OCI-LY1 (cell line): ENCODE results near the gene MPZL3.

Experiments
- H2AFZ ChIP-seq: fragments of 200-600 bp; sonication (generic), shearing (Covaris generic); 2 replicates; pipeline ENCODE4 v1.6.0; 2014; ENCODE audit warnings: antibody characterized with exemption, mild to moderate bottlenecking, low read length
- H3F3A ChIP-seq: fragments of 200-600 bp; sonication (generic), shearing (Covaris generic); 2 replicates; pipeline ENCODE4 v1.6.0; 2014; ENCODE audit warnings: mild to moderate bottlenecking, antibody characterized with exemption, low read length, moderate library complexity; ENCODE audit not compliant: insufficient read depth
- H3K27ac ChIP-seq: fragments of 200-600 bp; sonication (generic); 2 replicates; pipeline ENCODE4 v1.5.1; 2014; ENCODE audit warnings: low read length, mixed run types, mild to moderate bottlenecking, low read depth; ENCODE audit not compliant: poor library complexity, severe bottlenecking
- H3K27me3 ChIP-seq: fragments of 200-600 bp; sonication (generic); 2 replicates; pipeline ENCODE4 v1.6.0; 2014; ENCODE audit warnings: antibody characterized with exemption, mild to moderate bottlenecking, low read length, moderate library complexity; ENCODE audit not compliant: insufficient read depth
- H3K36me3 ChIP-seq: fragments of 200-600 bp; sonication (generic); 2 replicates; pipeline ENCODE4 v1.6.1; 2014; ENCODE audit warnings: mild to moderate bottlenecking, antibody characterized with exemption, low read length, moderate library complexity, mixed read lengths; ENCODE audit not compliant: insufficient read depth
- H3K4me1 ChIP-seq: fragments of 200-600 bp; sonication (generic); 2 replicates; pipeline ENCODE4 v1.5.1; 2014; ENCODE audit warnings: mild to moderate bottlenecking, low read length, moderate library complexity; ENCODE audit not compliant: insufficient read depth, severe bottlenecking
- H3K4me2 ChIP-seq: fragments of 200-600 bp; sonication (generic), shearing (Covaris generic); 2 replicates; pipeline ENCODE4 v1.6.1; 2014; ENCODE audit warnings: low read length
- H3K4me3 ChIP-seq: fragments of 200-600 bp; sonication (generic); 2 replicates; pipeline ENCODE4 v1.5.1; 2014; ENCODE audit warnings: low read length, low read depth, mild to moderate bottlenecking, mixed read lengths; ENCODE audit not compliant: poor library complexity, severe bottlenecking
- H3K79me2 ChIP-seq: fragments of 200-600 bp; shearing (Covaris generic); 2 replicates; pipeline ENCODE4 v1.6.1; 2016; ENCODE audit warnings: mixed run types, low read length, mixed read lengths; ENCODE audit not compliant: insufficient read depth
- H3K9ac ChIP-seq: fragments of 200-600 bp; sonication (generic), shearing (Covaris generic); 2 replicates; pipeline ENCODE4 v1.6.1; 2014; ENCODE audit warnings: mild to moderate bottlenecking, low read length, mixed read lengths
- H3K9me2 ChIP-seq: fragments of 200-600 bp; sonication (generic), shearing (Covaris generic); 2 replicates; pipeline ENCODE4 v1.6.1; 2014; ENCODE audit warnings: low read depth, mild to moderate bottlenecking, low read length, mixed read lengths
- H3K9me3 ChIP-seq: fragments of 200-600 bp; shearing (Covaris generic); 2 replicates; pipeline ENCODE4 v1.6.1; 2014; ENCODE audit warnings: low read length, mixed read lengths
- H4K20me1 ChIP-seq: fragments of 200-600 bp; sonication (generic), shearing (Covaris generic); 2 replicates; pipeline ENCODE4 v1.6.0; 2016; ENCODE audit warnings: mild to moderate bottlenecking, low read length; ENCODE audit not compliant: insufficient read depth
- CTCF ChIP-seq: fragments of 200-600 bp; sonication (generic), shearing (Covaris generic); IDR thresholded peaks from 2 replicates; pipeline ENCODE4 v1.5.1; 2017; ENCODE audit warnings: mild to moderate bottlenecking, antibody characterized with exemption, low read length, moderate library complexity, mixed read lengths
- EZH2 ChIP-seq: fragments of 200-600 bp; sonication (generic), shearing (Covaris generic); IDR thresholded peaks from 2 replicates; pipeline ENCODE4 v1.8.0; 2017; ENCODE audit warnings: borderline replicate concordance, mixed run types, mild to moderate bottlenecking, antibody characterized with exemption, low read length, moderate library complexity, mixed read lengths

The MPZL3 gene

GRCh38 chr11:118217575-118217974, 34.6 kb downstream of the MPZL3 start:
- TF ChIP-seq CTCF (no peak), EZH2 (no peak)
- Histone ChIP-seq H3F3A (no peaks in the 10 kb centered on the region), H3K9ac (no peak overlapping the region), H3K4me3 (no peak overlapping the region), H4K20me1 (no peaks in the 10 kb centered on the region), H3K9me3 (no peaks in the 10 kb centered on the region), H3K9me2 (no peaks in the 10 kb centered on the region), H3K36me3 (no peaks in the 10 kb centered on the region), H3K27ac (peak overlapping the region; percentile 38), H3K79me2 (no peaks in the 10 kb centered on the region), H3K4me1 (peaks cover 56% of the 10 kb centered on the region), H3K27me3 (no peaks in the 10 kb centered on the region), H2AFZ (no peak overlapping the region), H3K4me2 (0 out of 2 replicates have a peak overlapping the region, but pooled peaks have one; percentile 25)

- Histone ChIP-seq H3K9me3 (no peaks in the 10 kb centered on the region), H3F3A (no peaks in the 10 kb centered on the region), H3K4me3 (no peak overlapping the region), H3K9me2 (no peaks in the 10 kb centered on the region), H3K36me3 (no peaks in the 10 kb centered on the region), H4K20me1 (no peaks in the 10 kb centered on the region), H3K27me3 (no peaks in the 10 kb centered on the region), H2AFZ (no peak overlapping the region), H3K79me2 (no peaks in the 10 kb centered on the region), H3K9ac (no peak overlapping the region), H3K4me1 (peaks cover 55% of the 10 kb centered on the region), H3K4me2 (peak overlapping the region; percentile 25; the same call in 1 of the 2 replicates), H3K27ac (peak overlapping the region; percentile 38)
- TF ChIP-seq CTCF (no peak), EZH2 (no peak)
Observed at GRCh38 chr11:118216621-118217481, 35.3 kb downstream of the MPZL3 start.

- H3K79me2 ChIP-seq: no peaks in the 10 kb centered on the region
- no peak overlapping the region for H2AFZ ChIP-seq
- no peaks in the 10 kb centered on the region for H4K20me1 ChIP-seq
- peaks cover 55% of the 10 kb centered on the region for H3K4me1 ChIP-seq
- no peak overlapping the region for H3K9ac ChIP-seq
- peak overlapping the region; percentile 63 for H3K27ac ChIP-seq
- peaks cover 3% of the 10 kb centered on the region; the same call in 1 of the 2 replicates for H3K36me3 ChIP-seq
- no peaks in the 10 kb centered on the region for H3K9me3 ChIP-seq
- H3K27me3 ChIP-seq: no peaks in the 10 kb centered on the region
- TF ChIP-seq EZH2: no peak
- TF ChIP-seq CTCF: no peak
- H3F3A ChIP-seq: no peaks in the 10 kb centered on the region
- no peaks in the 10 kb centered on the region for H3K9me2 ChIP-seq
- H3K4me2 ChIP-seq: no peak overlapping the region; the same call in 1 of the 2 replicates
- no peak overlapping the region for H3K4me3 ChIP-seq
Observed at GRCh38 chr11:118215765-118216164, 36.4 kb downstream of the MPZL3 start.
